ENCODE measurements around the gene SORCS2. TPM values are rescaled to one million over a fixed set of nuclear protein-coding genes. Genes with fewer than 3 reads are reported as not detected.

Gene SORCS2
- total and polyA plus RNA-seq, 2 of the 8 experiments (the other 6 are each of a cell fraction or from before 2014, with no cell fraction given): 0.36 to 1.8 TPM

GRCh38 chr4:7686070-7686870 is 493.9 kb downstream of the SORCS2 start:
- Histone ChIP-seq H3K4me3 (ENCODE audit: extremely low read depth in 1 of 4, insufficient read depth in 2 of 4, low read depth in 3 of 4, low read length in 4 of 4) (no peak overlapping the region), H2BK15ac (ENCODE audit: low read length) (no peak overlapping the region), H4K8ac (ENCODE audit: extremely low read depth, insufficient read depth, low read length) (no peak overlapping the region), H3K27me3 (replicated peaks in 1 of 4; ENCODE audit: control insufficient read depth in 3 of 4, extremely low read depth in 1 of 4, insufficient read depth in 3 of 4, low read length in 3 of 4) (no peaks in the 10 kb centered on the region), H4K20me1 (replicated peaks in 1 of 2; ENCODE audit: control insufficient read depth in 1 of 2, insufficient read depth in 2 of 2, low read length in 2 of 2) (peaks cover 0 to 6% of the 10 kb centered on the region in 2 experiments), H3K18ac (ENCODE audit: extremely low read depth, low read length) (no peak overlapping the region), H2BK5ac (ENCODE audit: low read depth, low read length) (no peak overlapping the region), H3K4ac (replicated peaks; ENCODE audit: insufficient read length, low read depth, low read length) (no peak overlapping the region), H3K56ac (replicated peaks; ENCODE audit: insufficient read length, low read depth, low read length) (no peak overlapping the region), H4K5ac (ENCODE audit: insufficient read length, low read depth, low read length) (no peak overlapping the region), H3K9ac (replicated peaks in 1 of 4; ENCODE audit: extremely low read depth in 1 of 4, low read depth in 3 of 4, low read length in 3 of 4) (no peak overlapping the region), H3K4me1 (replicated peaks in 1 of 4; ENCODE audit: control insufficient read depth in 3 of 4, insufficient read depth in 4 of 4, low read length in 3 of 4) (no peaks in the 10 kb centered on the region), H2BK120ac (replicated peaks; ENCODE audit: low read depth, low read length) (no peak overlapping the region), H3K23ac (ENCODE audit: insufficient read length) (no peak overlapping the region), H3K79me1 (ENCODE audit: low read depth, low read length) (no peaks in the 10 kb centered on the region), H2AFZ (ENCODE audit: low read length) (no peak overlapping the region), H3K9me3 (ENCODE audit: insufficient read depth in 2 of 2, low read depth in 1 of 2, low read length in 1 of 2) (peaks cover 0 to 18% of the 10 kb centered on the region in 2 experiments; a peak in 3 of 4 replicates), H2BK20ac (ENCODE audit: low read length) (no peak overlapping the region), H3K36me3 (ENCODE audit: control insufficient read depth in 2 of 4, insufficient read depth in 4 of 4, low read length in 3 of 4) (no peaks in the 10 kb centered on the region), H3K79me2 (ENCODE audit: control insufficient read depth in 1 of 2, insufficient read depth in 2 of 2, low read length in 2 of 2) (no peaks in the 10 kb centered on the region), H3K23me2 (ENCODE audit: low read depth, low read length) (peaks cover 10% of the 10 kb centered on the region; the same call in 1 of the 2 replicates), H4K91ac (replicated peaks; ENCODE audit: insufficient read length, low read length) (no peak overlapping the region), H3K4me2 (ENCODE audit: insufficient read depth in 1 of 2, low read depth in 2 of 2, low read length in 2 of 2) (no peak overlapping the region), H3K27ac (ENCODE audit: low read depth, low read length) (no peak overlapping the region), H2BK12ac (ENCODE audit: low read depth, low read length) (no peak overlapping the region), H3K14ac (ENCODE audit: insufficient read length) (no peak overlapping the region), H2AK5ac (ENCODE audit: low read depth, low read length) (no peak overlapping the region)
- ChIA-PET CTCF (ENCODE audit: partially characterized antibody) (no interaction called here), POLR2A (ENCODE audit: partially characterized antibody) (no interaction called here)
- DNase-seq (ENCODE audit: low read depth in 1 of 2, low spot score in 2 of 2) (no peak), FAIRE-seq (no peak)
- WGBS, 2 experiments (ENCODE audit: extremely low coverage in 1 of 2, insufficient coverage in 1 of 2, insufficient read length in 1 of 2, insufficient replicate concordance in 2 of 2, low coverage in 1 of 2, low lambda C conversion rate in 2 of 2, missing lambda C conversion rate in 1 of 2): 85% methylated on average over 19 of the region's 19 CpGs; no CpG with 5 or more reads in 1 of the 2 experiments
- TF ChIP-seq EP300 (IDR thresholded peaks at IDR 0.05; ENCODE audit: borderline replicate concordance in 1 of 2, low read depth in 2 of 2, low read length in 2 of 2) (no peak), BCL11A (IDR thresholded peaks at IDR 0.05; ENCODE audit: low read depth in 2 of 2, low read length in 2 of 2) (no peak), CHD1 (IDR thresholded peaks at IDR 0.05; ENCODE audit: low read depth, low read length) (no peak), NANOG (IDR thresholded peaks at IDR 0.05; ENCODE audit: insufficient read depth, low read depth, low read length, poor library complexity, severe bottlenecking) (no peak), POU5F1 (IDR thresholded peaks at IDR 0.05; ENCODE audit: low read depth, low read length) (no peak), RAD21 (IDR thresholded peaks at IDR 0.05 in 1 of 2, conservative IDR thresholded peaks at IDR 0.05 in 1 of 2; ENCODE audit: low read depth in 2 of 2, low read length in 2 of 2) (no peak), CTBP2 (IDR thresholded peaks at IDR 0.05; ENCODE audit: borderline replicate concordance, insufficient read depth, insufficient read length, low read length) (no peak), KDM1A (IDR thresholded peaks at IDR 0.05; ENCODE audit: borderline replicate concordance, low read length) (no peak), USF2 (IDR thresholded peaks at IDR 0.05; ENCODE audit: low read length) (no peak), POLR2AphosphoS5 (IDR thresholded peaks at IDR 0.05; ENCODE audit: low read depth, low read length) (no peak), TEAD4 (IDR thresholded peaks at IDR 0.05; ENCODE audit: low read depth, low read length) (no peak)
